Body of pancreas (tissue), 4 donors: Measurements from ENCODE around the gene LRFN5. TPM values are rescaled to one million over a fixed set of nuclear protein-coding genes. Genes with fewer than 3 reads are reported as not detected.
A peak's percentile ranks its signal among the peaks of the same experiment; 100 is the strongest.

Experiments
- ATAC-seq: fragments of 150-250 bp; one replicate; pipeline ENCODE4 v1.9.1; 2016
- DNase-seq, 4 donors: peaks; one replicate each; pipeline ENCODE4 v3.0.0-alpha.2; 2019
- H3K27ac ChIP-seq, 4 donors: fragments of 200-600 bp; sonication (generic); 1 replicate in 3 of 4; 2 replicates in 1 of 4; pipeline versions ENCODE4 v1.5.1 to v1.6.1; 2016 to 2019; ENCODE audit warnings: mild to moderate bottlenecking in 1 of 4, mixed read lengths in 1 of 4, moderate library complexity in 1 of 4
- H3K27me3 ChIP-seq, 2 donors: fragments of 200-600 bp; sonication (generic); one replicate each; pipeline ENCODE4 v1.6.0; 2016; ENCODE audit warnings: mild to moderate bottlenecking in 1 of 2
- H3K36me3 ChIP-seq, 2 donors: fragments of 200-600 bp; sonication (generic); replicated peaks in 1 of 2; 2 replicates each; pipeline ENCODE4 v1.5.1; 2016; ENCODE audit warnings: low read depth in 2 of 2; ENCODE audit not compliant: insufficient read depth in 1 of 2
- H3K4me1 ChIP-seq: fragments of 200-600 bp; sonication (generic); one replicate; pipeline ENCODE4 v1.6.0; 2016
- H3K4me3 ChIP-seq, 2 donors: fragments of 200-600 bp; sonication (generic); 1 replicate in 1 of 2; 2 replicates in 1 of 2; pipeline ENCODE4 v1.5.1; 2016 to 2019
- H3K9me3 ChIP-seq, 3 donors: fragments of 200-600 bp; sonication (generic); 1 replicate in 2 of 3; 2 replicates in 1 of 3; pipeline ENCODE4 v1.5.1; 2016
- POLR2A ChIP-seq, 3 donors: fragments of 450-650 bp; IDR thresholded peaks; one replicate each; pipeline ENCODE4 v1.6.1; 2016; ENCODE audit warnings: antibody characterized with exemption in 3 of 3, mild to moderate bottlenecking in 2 of 3
- WGBS, 2 donors: methylation state at CpG; one replicate each; pipeline ENCODE4 v1.1.5; 2017; 5-methylcytosine and 5-hydroxymethylcytosine counted together
- intact Hi-C: fragments of 100-400 bp; cut with DNase I; formaldehyde crosslinking; loops from one replicate; pipeline ENCODE4 v1.15.1; 2023
- total RNA-seq, 2 donors: library from RNA; depleted of rRNA; stranded (reverse); fragments of >200 nt; gene quantifications; one replicate each; pipeline ENCODE4 v1.1.0, GENCODE V29; 2016
- TF ChIP-seq, protein P1 (sequence below), 7 experiments: fragments of 450-650 bp in 4 of 7; fragments of 200-600 bp in 3 of 7; sonication (generic) in 3 of 7; IDR thresholded peaks; one replicate each; pipeline ENCODE4 v1.5.1; 2016 to 2019; ENCODE audit warnings: antibody characterized with exemption in 7 of 7

LRFN5 gene
- total RNA-seq, 2 donors from 2014 or later, result 0.52 to 4.9 TPM

DNA sequence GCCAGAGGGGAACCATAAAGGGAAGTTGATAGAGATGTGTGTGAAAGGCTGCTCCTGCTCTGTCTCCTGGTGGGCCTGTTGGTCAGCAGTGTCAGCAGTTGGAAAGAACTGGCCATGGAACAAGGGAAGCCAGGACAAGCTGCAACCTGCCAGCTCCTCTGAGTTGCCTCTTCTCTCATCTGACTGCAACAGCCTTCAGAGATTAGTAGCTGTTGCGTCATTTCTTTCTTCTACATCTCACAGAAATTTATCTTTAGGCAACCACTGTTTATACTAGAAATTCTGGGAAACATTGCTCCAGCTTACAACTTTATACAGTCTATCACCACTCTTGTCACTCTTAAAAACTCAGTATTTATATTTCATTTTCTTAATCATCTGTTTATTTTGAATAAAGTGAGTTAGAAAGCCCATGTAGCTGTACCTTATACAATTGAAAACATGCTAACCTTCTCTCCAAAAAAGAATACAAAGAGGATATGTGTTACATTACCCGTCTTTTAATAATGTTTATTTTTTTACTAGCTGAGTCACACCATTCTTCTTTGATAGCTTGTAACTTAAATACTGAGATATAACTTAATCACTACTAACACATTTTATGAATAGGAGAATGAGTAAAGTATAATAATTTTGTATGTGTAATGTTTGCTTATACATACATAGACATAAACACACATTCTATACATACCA lies 224.2 kb downstream of the LRFN5 start:
- H3K27ac ChIP-seq, result no peak overlapping the region
- DNase-seq, result peak in 1 of 4 donors; percentile 4
- 42 to 45% methylated on average over 2 of the region's 2 CpGs for WGBS, 2 donors
- no peak for ATAC-seq
- TF ChIP-seq, protein P1, sequence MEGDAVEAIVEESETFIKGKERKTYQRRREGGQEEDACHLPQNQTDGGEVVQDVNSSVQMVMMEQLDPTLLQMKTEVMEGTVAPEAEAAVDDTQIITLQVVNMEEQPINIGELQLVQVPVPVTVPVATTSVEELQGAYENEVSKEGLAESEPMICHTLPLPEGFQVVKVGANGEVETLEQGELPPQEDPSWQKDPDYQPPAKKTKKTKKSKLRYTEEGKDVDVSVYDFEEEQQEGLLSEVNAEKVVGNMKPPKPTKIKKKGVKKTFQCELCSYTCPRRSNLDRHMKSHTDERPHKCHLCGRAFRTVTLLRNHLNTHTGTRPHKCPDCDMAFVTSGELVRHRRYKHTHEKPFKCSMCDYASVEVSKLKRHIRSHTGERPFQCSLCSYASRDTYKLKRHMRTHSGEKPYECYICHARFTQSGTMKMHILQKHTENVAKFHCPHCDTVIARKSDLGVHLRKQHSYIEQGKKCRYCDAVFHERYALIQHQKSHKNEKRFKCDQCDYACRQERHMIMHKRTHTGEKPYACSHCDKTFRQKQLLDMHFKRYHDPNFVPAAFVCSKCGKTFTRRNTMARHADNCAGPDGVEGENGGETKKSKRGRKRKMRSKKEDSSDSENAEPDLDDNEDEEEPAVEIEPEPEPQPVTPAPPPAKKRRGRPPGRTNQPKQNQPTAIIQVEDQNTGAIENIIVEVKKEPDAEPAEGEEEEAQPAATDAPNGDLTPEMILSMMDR (IDR thresholded peaks at IDR 0.05), result no peak
- TF ChIP-seq POLR2A (IDR thresholded peaks at IDR 0.05), result no peak
- intact Hi-C loops, result no loop called here
- no peaks in the 10 kb centered on the region for H3K36me3 ChIP-seq
- H3K4me1 ChIP-seq, result no peaks in the 10 kb centered on the region
- H3K9me3 ChIP-seq, result no peaks in the 10 kb centered on the region
- no peak overlapping the region for H3K4me3 ChIP-seq
- no peaks in the 10 kb centered on the region for H3K27me3 ChIP-seq

GRCh38 chr14:41839661-41840060 lies 233.0 kb downstream of the LRFN5 start:
- H3K36me3 ChIP-seq, result no peaks in the 10 kb centered on the region
- H3K4me3 ChIP-seq, result no peak overlapping the region
- H3K27ac ChIP-seq, result no peak overlapping the region
- DNase-seq (no peak), ATAC-seq (no peak)
- TF ChIP-seq POLR2A (IDR thresholded peaks at IDR 0.05), result no peak
- TF ChIP-seq, protein P1 (IDR thresholded peaks at IDR 0.05), result no peak
- no peaks in the 10 kb centered on the region for H3K9me3 ChIP-seq
- H3K4me1 ChIP-seq, result no peaks in the 10 kb centered on the region
- WGBS, 2 donors, result 34 to 48% methylated on average over 2 of the region's 2 CpGs
- intact Hi-C loops, result no loop called here
- no peaks in the 10 kb centered on the region for H3K27me3 ChIP-seq

- DNase-seq (no peak), ATAC-seq (no peak)
- no peaks in the 10 kb centered on the region for H3K27me3 ChIP-seq
- no peaks in the 10 kb centered on the region for H3K9me3 ChIP-seq
- H3K4me1 ChIP-seq, result no peaks in the 10 kb centered on the region
- no peak overlapping the region for H3K4me3 ChIP-seq
- H3K36me3 ChIP-seq, result no peaks in the 10 kb centered on the region
- H3K27ac ChIP-seq, result no peak overlapping the region
- intact Hi-C loops, result no loop called here
- TF ChIP-seq, protein P1 (IDR thresholded peaks at IDR 0.05), result no peak
- TF ChIP-seq POLR2A (IDR thresholded peaks at IDR 0.05), result no peak
- 36 to 52% methylated on average over 2 of the region's 2 CpGs for WGBS, 2 donors
Measured at GRCh38 chr14:41859336-41859735, 252.7 kb downstream of the LRFN5 start.

DNA sequence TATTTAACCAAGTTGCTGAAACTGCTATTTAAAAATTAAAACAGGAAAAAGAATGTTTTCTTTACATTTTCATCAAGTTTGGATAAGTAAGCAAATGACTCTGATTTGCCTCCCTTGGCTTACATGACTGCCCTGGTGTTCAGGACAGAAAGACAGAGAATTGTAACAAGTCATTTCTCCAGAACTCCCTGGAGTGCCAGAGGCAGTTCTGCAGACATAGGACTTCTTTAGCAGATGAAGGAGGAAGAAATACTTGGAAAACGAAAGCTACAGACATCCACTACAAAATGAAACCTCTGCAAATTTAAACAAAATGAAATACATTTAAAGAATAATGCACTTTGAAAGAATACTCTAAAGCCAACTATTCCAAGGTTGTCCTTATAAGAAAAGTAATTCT lies 253.9 kb downstream of the LRFN5 start:
- Histone ChIP-seq H3K4me3 (no peak overlapping the region), H3K27me3 (no peaks in the 10 kb centered on the region), H3K9me3 (no peaks in the 10 kb centered on the region), H3K27ac (no peak overlapping the region), H3K36me3 (no peaks in the 10 kb centered on the region), H3K4me1 (no peaks in the 10 kb centered on the region)
- WGBS, 2 donors, result 30 to 33% methylated on average over 1 of the region's 1 CpG
- DNase-seq (no peak), ATAC-seq (no peak)
- intact Hi-C loops, result no loop called here
- no peak for TF ChIP-seq POLR2A (IDR thresholded peaks at IDR 0.05)
- TF ChIP-seq, protein P1 (IDR thresholded peaks at IDR 0.05), result no peak

- TF ChIP-seq POLR2A (IDR thresholded peaks at IDR 0.05), result no peak
- TF ChIP-seq, protein P1 (IDR thresholded peaks at IDR 0.05), result no peak
- intact Hi-C loops, result no loop called here
- no peak for ATAC-seq
- DNase-seq, result no peak
- Histone ChIP-seq H3K36me3 (no peaks in the 10 kb centered on the region), H3K27me3 (no peaks in the 10 kb centered on the region), H3K9me3 (no peaks in the 10 kb centered on the region), H3K27ac (no peak overlapping the region), H3K4me3 (no peak overlapping the region), H3K4me1 (no peaks in the 10 kb centered on the region)
Measured at GRCh38 chr14:41865894-41866293, 259.2 kb downstream of the LRFN5 start.
